ENCODE data around the gene TNRC18. TPM values are rescaled to one million over a fixed set of nuclear protein-coding genes. Genes with fewer than 3 reads are reported as not detected.

The TNRC18 gene
- total and polyA plus RNA-seq, 2 donors (not counting 3 experiments of a cell fraction or from before 2014, with no cell fraction given), result 14.8 to 64.6 TPM

DNA sequence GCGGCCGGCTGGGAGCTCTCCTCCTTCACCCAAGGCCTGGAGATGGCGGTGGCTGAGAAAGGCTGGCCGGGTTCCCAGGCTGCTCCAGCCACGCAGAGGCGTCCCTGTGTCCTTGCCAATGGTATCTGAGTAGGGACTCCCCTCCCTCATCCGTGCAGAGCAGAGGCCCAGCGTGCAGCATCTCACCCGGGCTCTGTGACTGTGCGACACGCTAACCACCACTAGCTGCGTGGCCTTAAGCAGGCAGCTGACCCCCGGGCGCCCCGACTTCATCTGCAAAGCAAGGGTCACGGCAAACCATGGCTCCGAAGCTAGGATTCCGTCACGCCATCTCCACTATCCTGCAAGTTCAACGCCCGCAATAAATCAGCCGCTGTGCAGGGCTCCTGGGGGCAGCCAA lies 47.2 kb upstream of the TNRC18 start:
- no TSS peak for BruUV-seq (replicated peaks)
- no peak overlapping the region for H3K27ac ChIP-seq (ENCODE audit: insufficient read depth, low read depth, low read length)
- dilution Hi-C loops (cut with MboI; ENCODE audit: extremely low pct_ligation_motif_present, low sequenced_read_pairs), result no loop called here
- no peaks in the 10 kb centered on the region for H3K79me2 ChIP-seq (ENCODE audit: control insufficient read depth, insufficient read depth, low read length)
- H3K9ac ChIP-seq (replicated peaks; ENCODE audit: extremely low read depth, insufficient read depth, low read length), result no peak overlapping the region
- H3K27me3 ChIP-seq (ENCODE audit: control insufficient read depth in 2 of 2, insufficient read depth in 2 of 2, low read length in 2 of 2), result no peaks in the 10 kb centered on the region
- CTCF ChIA-PET, result no interaction called here
- no peak overlapping the region for H3K4me2 ChIP-seq (ENCODE audit: insufficient read depth, low read length)
- H3K36me3 ChIP-seq (ENCODE audit: control insufficient read depth in 2 of 2, extremely low read depth in 1 of 2, insufficient read depth in 2 of 2, low read length in 2 of 2), result no peaks in the 10 kb centered on the region
- POLR2A ChIA-PET, result interaction anchor here (0.6 kb wide), 1 partner anchor 19 kb away, joined by 3 read pairs; no protein-coding TSS in a partner anchor
- no peaks in the 10 kb centered on the region for H3K4me1 ChIP-seq (ENCODE audit: control insufficient read depth, extremely low read depth, insufficient read depth, low read length)
- no peak overlapping the region for H2AFZ ChIP-seq (ENCODE audit: low read depth, low read length)
- intact Hi-C loops (cut with micrococcal nuclease), result no loop called here
- H3K9me1 ChIP-seq (replicated peaks; ENCODE audit: control insufficient read depth, extremely low read depth, insufficient read depth, low read length), result no peaks in the 10 kb centered on the region
- TF ChIP-seq GATA2 (IDR thresholded peaks at IDR 0.05; ENCODE audit: insufficient read depth, insufficient read length, low read depth, low read length) (no peak), POLR2A (IDR thresholded peaks at IDR 0.05; ENCODE audit: low read depth, low read length) (no peak), JUN (IDR thresholded peaks at IDR 0.05; ENCODE audit: borderline replicate concordance, insufficient read depth, insufficient read length, low read depth) (no peak), FOS (IDR thresholded peaks at IDR 0.05; ENCODE audit: borderline replicate concordance, insufficient read depth, low read length) (no peak), MYC (IDR thresholded peaks at IDR 0.05; ENCODE audit: low read depth, low read length) (no peak), POLR2AphosphoS5 (IDR thresholded peaks at IDR 0.05; ENCODE audit: insufficient read depth, low read depth, low read length) (no peak), EZH2 (IDR thresholded peaks at IDR 0.05; ENCODE audit: borderline replicate concordance, low read depth, low read length, severe bottlenecking) (no peak)
- TF ChIP-seq, protein P1, sequence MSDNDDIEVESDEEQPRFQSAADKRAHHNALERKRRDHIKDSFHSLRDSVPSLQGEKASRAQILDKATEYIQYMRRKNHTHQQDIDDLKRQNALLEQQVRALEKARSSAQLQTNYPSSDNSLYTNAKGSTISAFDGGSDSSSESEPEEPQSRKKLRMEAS (IDR thresholded peaks at IDR 0.05; ENCODE audit: insufficient read depth, insufficient read length), result no peak
- H4K20me1 ChIP-seq (replicated peaks; ENCODE audit: control insufficient read depth, extremely low read depth, insufficient read depth, low read length), result no peaks in the 10 kb centered on the region
- H3K9me3 ChIP-seq (replicated peaks; ENCODE audit: control insufficient read depth, insufficient read depth, low read length), result no peaks in the 10 kb centered on the region
- DNase-seq (ENCODE audit: low read depth, low spot score) (no peak), FAIRE-seq (no peak)
- H3K4me3 ChIP-seq (replicated peaks in 1 of 3; ENCODE audit: insufficient read depth in 1 of 3, low read depth in 1 of 3, low read length in 3 of 3), result no peak overlapping the region

DNA sequence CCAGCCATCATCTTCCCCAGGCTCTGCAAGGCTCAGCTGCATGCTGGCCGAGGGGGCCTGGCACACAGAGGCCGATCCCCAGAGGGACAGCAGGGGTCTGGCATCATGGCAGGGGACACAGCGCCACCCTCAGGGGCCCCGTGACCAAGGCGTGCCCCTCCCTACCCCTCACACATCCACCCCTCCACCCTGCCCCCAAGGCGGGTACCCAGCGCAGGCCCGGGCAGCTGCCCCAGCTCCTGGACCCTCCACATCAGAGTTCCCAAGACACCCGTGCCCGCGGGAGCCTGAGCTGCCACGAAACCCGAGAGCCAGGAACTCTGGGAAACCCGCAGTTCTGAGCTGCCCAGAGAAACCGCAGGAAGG lies 46.5 kb upstream of the TNRC18 start:
- DNase-seq (ENCODE audit: low read depth, low spot score) (no peak), FAIRE-seq (no peak)
- H3K79me2 ChIP-seq (ENCODE audit: control insufficient read depth, insufficient read depth, low read length), result no peaks in the 10 kb centered on the region
- H3K36me3 ChIP-seq (ENCODE audit: control insufficient read depth in 2 of 2, extremely low read depth in 1 of 2, insufficient read depth in 2 of 2, low read length in 2 of 2), result no peaks in the 10 kb centered on the region
- no peaks in the 10 kb centered on the region for H3K9me1 ChIP-seq (replicated peaks; ENCODE audit: control insufficient read depth, extremely low read depth, insufficient read depth, low read length)
- intact Hi-C loops (cut with micrococcal nuclease) (no loop called here), dilution Hi-C loops (cut with MboI; ENCODE audit: extremely low pct_ligation_motif_present, low sequenced_read_pairs) (no loop called here)
- POLR2A ChIA-PET, result interaction anchor here (0.6 kb wide), 1 partner anchor 18 kb away, joined by 3 read pairs; no protein-coding TSS in a partner anchor
- no peaks in the 10 kb centered on the region for H3K27me3 ChIP-seq (ENCODE audit: control insufficient read depth in 2 of 2, insufficient read depth in 2 of 2, low read length in 2 of 2)
- no peaks in the 10 kb centered on the region for H4K20me1 ChIP-seq (replicated peaks; ENCODE audit: control insufficient read depth, extremely low read depth, insufficient read depth, low read length)
- H3K4me2 ChIP-seq (ENCODE audit: insufficient read depth, low read length), result no peak overlapping the region
- no peak overlapping the region for H3K4me3 ChIP-seq (replicated peaks in 1 of 3; ENCODE audit: insufficient read depth in 1 of 3, low read depth in 1 of 3, low read length in 3 of 3)
- no peak overlapping the region for H3K27ac ChIP-seq (ENCODE audit: insufficient read depth, low read depth, low read length)
- H3K4me1 ChIP-seq (ENCODE audit: control insufficient read depth, extremely low read depth, insufficient read depth, low read length), result no peaks in the 10 kb centered on the region
- TF ChIP-seq EZH2 (IDR thresholded peaks at IDR 0.05; ENCODE audit: borderline replicate concordance, low read depth, low read length, severe bottlenecking) (no peak), GATA2 (IDR thresholded peaks at IDR 0.05; ENCODE audit: insufficient read depth, insufficient read length, low read depth, low read length) (no peak), MYC (IDR thresholded peaks at IDR 0.05; ENCODE audit: low read depth, low read length) (no peak), POLR2A (IDR thresholded peaks at IDR 0.05; ENCODE audit: low read depth, low read length) (no peak), FOS (IDR thresholded peaks at IDR 0.05; ENCODE audit: borderline replicate concordance, insufficient read depth, low read length) (no peak), JUN (IDR thresholded peaks at IDR 0.05; ENCODE audit: borderline replicate concordance, insufficient read depth, insufficient read length, low read depth) (no peak), POLR2AphosphoS5 (IDR thresholded peaks at IDR 0.05; ENCODE audit: insufficient read depth, low read depth, low read length) (no peak), CTCF (IDR thresholded peaks at IDR 0.05; ENCODE audit: extremely low read depth in 1 of 2, insufficient read depth in 1 of 2, low read depth in 1 of 2, low read length in 2 of 2) (no peak)
- TF ChIP-seq, protein P1 (IDR thresholded peaks at IDR 0.05; ENCODE audit: insufficient read depth, insufficient read length), result no peak
- H3K9me3 ChIP-seq (replicated peaks; ENCODE audit: control insufficient read depth, insufficient read depth, low read length), result no peaks in the 10 kb centered on the region
- H2AFZ ChIP-seq (ENCODE audit: low read depth, low read length), result no peak overlapping the region
- CTCF ChIA-PET, result no interaction called here
- no peak overlapping the region for H3K9ac ChIP-seq (replicated peaks; ENCODE audit: extremely low read depth, insufficient read depth, low read length)
- BruUV-seq (replicated peaks), result no TSS peak
